ENCODE results near the gene XAGE1B. TPM values are rescaled to one million over a fixed set of nuclear protein-coding genes. Genes with fewer than 3 reads are reported as not detected.

Gene XAGE1B
- total and polyA plus RNA-seq, 2 of the 13 experiments (the other 11 are each of a cell fraction or from before 2014, with no cell fraction given) = not detected

GRCh38 chrX:52507331-52507730, 9.5 kb downstream of the XAGE1B start:
- H4K20me1 ChIP-seq (ENCODE audit: insufficient read depth, low read length) = no peaks in the 10 kb centered on the region
- intact Hi-C loops (cut with micrococcal nuclease; ENCODE audit: unreplicated experiment) (no loop called here), in situ Hi-C loops (cut with HindIII; ENCODE audit: extremely low pct_ligation_motif_present, low pct_unique_long_range_greater_than_20kb) (no loop called here)
- CTCF ChIA-PET (ENCODE audit: low intra/inter-chr PET ratio, low total read pairs) = no interaction called here
- no peaks in the 10 kb centered on the region for H3K4me1 ChIP-seq (ENCODE audit: insufficient read depth, low read length)
- H3K9me3 ChIP-seq (ENCODE audit: low read length) = no peaks in the 10 kb centered on the region
- H3K4me2 ChIP-seq (ENCODE audit: low read depth, low read length) = no peak overlapping the region
- no peak for ATAC-seq
- no peak overlapping the region for H3K4me3 ChIP-seq (replicated peaks in 1 of 3; ENCODE audit: insufficient read depth in 1 of 3, low read depth in 2 of 3, low read length in 3 of 3)
- H3K79me2 ChIP-seq (ENCODE audit: insufficient read depth, low read length) = no peaks in the 10 kb centered on the region
- DNase-seq (ENCODE audit: low spot score) = no peak
- TF ChIP-seq NR3C1 (CRISPR knock-in tag; IDR thresholded peaks at IDR 0.05) (no peak), ZNF3 (CRISPR knock-in tag; IDR thresholded peaks at IDR 0.05) (no peak), KLF6 (CRISPR knock-in tag; IDR thresholded peaks at IDR 0.05) (no peak), ZNF317 (CRISPR knock-in tag; IDR thresholded peaks at IDR 0.05) (no peak), RERE (CRISPR knock-in tag; IDR thresholded peaks at IDR 0.05; ENCODE audit: low read depth) (no peak), NR2F6 (IDR thresholded peaks at IDR 0.05) (no peak), NR2F6 (CRISPR knock-in tag; IDR thresholded peaks at IDR 0.05) (no peak), ZNF468 (CRISPR knock-in tag; IDR thresholded peaks at IDR 0.05) (no peak), ZNF264 (CRISPR knock-in tag; IDR thresholded peaks at IDR 0.05) (no peak), TOPORS (CRISPR knock-in tag; IDR thresholded peaks at IDR 0.05) (no peak), FOXM1 (CRISPR knock-in tag; IDR thresholded peaks at IDR 0.05) (no peak), YEATS2 (CRISPR knock-in tag; IDR thresholded peaks at IDR 0.05; ENCODE audit: borderline replicate concordance) (no peak), SPEN (CRISPR knock-in tag; IDR thresholded peaks at IDR 0.05; ENCODE audit: low read depth) (no peak), NR2F1 (CRISPR knock-in tag; IDR thresholded peaks at IDR 0.05) (no peak), ISL2 (CRISPR knock-in tag; IDR thresholded peaks at IDR 0.05) (no peak)
- TF ChIP-seq, protein P1, sequence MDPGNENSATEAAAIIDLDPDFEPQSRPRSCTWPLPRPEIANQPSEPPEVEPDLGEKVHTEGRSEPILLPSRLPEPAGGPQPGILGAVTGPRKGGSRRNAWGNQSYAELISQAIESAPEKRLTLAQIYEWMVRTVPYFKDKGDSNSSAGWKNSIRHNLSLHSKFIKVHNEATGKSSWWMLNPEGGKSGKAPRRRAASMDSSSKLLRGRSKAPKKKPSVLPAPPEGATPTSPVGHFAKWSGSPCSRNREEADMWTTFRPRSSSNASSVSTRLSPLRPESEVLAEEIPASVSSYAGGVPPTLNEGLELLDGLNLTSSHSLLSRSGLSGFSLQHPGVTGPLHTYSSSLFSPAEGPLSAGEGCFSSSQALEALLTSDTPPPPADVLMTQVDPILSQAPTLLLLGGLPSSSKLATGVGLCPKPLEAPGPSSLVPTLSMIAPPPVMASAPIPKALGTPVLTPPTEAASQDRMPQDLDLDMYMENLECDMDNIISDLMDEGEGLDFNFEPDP (CRISPR knock-in tag; conservative IDR thresholded peaks at IDR 0.05) = no peak
- TF ChIP-seq, protein P2, sequence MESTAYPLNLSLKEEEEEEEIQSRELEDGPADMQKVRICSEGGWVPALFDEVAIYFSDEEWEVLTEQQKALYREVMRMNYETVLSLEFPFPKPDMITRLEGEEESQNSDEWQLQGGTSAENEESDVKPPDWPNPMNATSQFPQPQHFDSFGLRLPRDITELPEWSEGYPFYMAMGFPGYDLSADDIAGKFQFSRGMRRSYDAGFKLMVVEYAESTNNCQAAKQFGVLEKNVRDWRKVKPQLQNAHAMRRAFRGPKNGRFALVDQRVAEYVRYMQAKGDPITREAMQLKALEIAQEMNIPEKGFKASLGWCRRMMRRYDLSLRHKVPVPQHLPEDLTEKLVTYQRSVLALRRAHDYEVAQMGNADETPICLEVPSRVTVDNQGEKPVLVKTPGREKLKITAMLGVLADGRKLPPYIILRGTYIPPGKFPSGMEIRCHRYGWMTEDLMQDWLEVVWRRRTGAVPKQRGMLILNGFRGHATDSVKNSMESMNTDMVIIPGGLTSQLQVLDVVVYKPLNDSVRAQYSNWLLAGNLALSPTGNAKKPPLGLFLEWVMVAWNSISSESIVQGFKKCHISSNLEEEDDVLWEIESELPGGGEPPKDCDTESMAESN (CRISPR knock-in tag; conservative IDR thresholded peaks at IDR 0.05) = no peak
- POLR2A ChIA-PET = no interaction called here
- BruUV-seq (replicated peaks) = no TSS peak
- H3K36me3 ChIP-seq (replicated peaks in 1 of 2; ENCODE audit: control insufficient read depth in 1 of 2, insufficient read depth in 2 of 2, low read length in 2 of 2) = no peaks in the 10 kb centered on the region
- no peak for FAIRE-seq
- no peak overlapping the region for H3K9ac ChIP-seq (ENCODE audit: insufficient read depth, low read depth, low read length)
- H3K27ac ChIP-seq (ENCODE audit: extremely low read length, insufficient read depth, low read length) = no peak overlapping the region
- no peaks in the 10 kb centered on the region for H3K27me3 ChIP-seq (ENCODE audit: control insufficient read depth in 1 of 2, insufficient read depth in 2 of 2, low read length in 2 of 2)
- no peak overlapping the region for H2AFZ ChIP-seq (ENCODE audit: low read length)
- WGBS (ENCODE audit: low lambda C conversion rate) = 0% methylated on average over 3 of the region's 3 CpGs
